GM18951 (cell line): ENCODE results near the gene FAM174A.

Experiments used
- POLR2A ChIP-seq: IDR thresholded peaks from 4 replicates; pipeline ENCODE4 v1.6.1; 2011; ENCODE audit warnings: mild to moderate bottlenecking; ENCODE audit not compliant: insufficient read length, insufficient read depth; ENCODE audit errors: extremely low read depth
- in situ Hi-C: fragments of 300-500 bp; cut with MboI; formaldehyde crosslinking; loops from one replicate; pipeline ENCODE4 v1.12.0; 2022; ENCODE audit warnings: low sequenced_read_pairs, mixed read lengths, inconsistent platforms; ENCODE audit not compliant: unreplicated experiment

The FAM174A gene

DNA sequence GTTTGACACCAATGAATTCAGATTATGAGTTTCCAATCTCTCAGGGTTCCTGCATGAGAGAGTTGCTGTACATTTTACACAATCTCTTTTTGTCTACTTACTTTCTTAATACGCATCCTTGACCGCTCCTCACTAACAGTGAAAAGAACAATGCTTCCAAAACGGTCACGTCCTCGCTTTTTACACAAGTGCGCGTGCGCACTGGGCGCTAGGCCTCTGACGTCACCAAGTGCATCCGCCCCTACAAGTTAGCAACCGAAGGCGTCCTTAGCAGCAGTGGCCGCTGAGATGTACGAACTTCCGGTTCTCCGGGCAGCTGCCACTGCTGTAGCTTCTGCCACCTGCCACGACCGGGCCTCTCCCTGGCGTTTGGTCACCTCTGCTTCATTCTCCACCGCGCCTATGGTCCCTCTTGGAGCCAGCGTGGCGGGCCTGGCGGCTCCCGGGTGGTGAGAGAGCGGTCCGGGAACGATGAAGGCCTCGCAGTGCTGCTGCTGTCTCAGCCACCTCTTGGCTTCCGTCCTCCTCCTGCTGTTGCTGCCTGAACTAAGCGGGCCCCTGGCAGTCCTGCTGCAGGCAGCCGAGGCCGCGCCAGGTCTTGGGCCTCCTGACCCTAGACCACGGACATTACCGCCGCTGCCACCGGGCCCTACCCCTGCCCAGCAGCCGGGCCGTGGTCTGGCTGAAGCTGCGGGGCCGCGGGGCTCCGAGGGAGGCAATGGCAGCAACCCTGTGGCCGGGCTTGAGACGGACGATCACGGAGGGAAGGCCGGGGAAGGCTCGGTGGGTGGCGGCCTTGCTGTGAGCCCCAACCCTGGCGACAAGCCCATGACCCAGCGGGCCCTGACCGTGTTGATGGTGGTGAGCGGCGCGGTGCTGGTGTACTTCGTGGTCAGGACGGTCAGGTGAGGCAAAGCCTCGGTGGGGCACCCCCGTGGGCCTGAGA, at the start of gene FAM174A:
Gene FAM174A (plus strand): TSS at position 315 of the 946 bp plus-strand sequence. CDS start 157 bp downstream, at position 472.
- in situ Hi-C loops, result no loop called here

DNA sequence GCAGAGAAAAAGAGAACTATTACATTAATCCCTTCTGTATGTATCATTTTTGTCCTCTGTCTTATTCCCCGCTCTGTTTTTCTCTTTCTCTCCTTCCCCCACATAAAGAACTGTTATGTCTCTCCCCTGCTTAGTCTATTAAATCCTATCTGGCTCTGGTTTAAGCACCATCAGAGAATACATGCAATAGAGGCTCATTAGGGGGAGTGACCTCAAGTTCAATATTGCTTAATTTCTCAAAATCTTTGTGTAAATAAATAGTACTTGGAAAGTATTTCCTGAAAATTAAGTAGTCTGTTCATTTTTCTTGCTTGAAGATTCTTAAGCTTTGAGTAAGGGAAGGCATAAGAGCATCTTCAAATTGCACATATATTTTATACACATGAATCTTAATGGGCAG, 41.2 kb upstream of the FAM174A start:
- in situ Hi-C loops, result no loop called here

More for the DNA sequence above, at the start of gene FAM174A:
- peak; percentile 71 for TF ChIP-seq POLR2A

DNA sequence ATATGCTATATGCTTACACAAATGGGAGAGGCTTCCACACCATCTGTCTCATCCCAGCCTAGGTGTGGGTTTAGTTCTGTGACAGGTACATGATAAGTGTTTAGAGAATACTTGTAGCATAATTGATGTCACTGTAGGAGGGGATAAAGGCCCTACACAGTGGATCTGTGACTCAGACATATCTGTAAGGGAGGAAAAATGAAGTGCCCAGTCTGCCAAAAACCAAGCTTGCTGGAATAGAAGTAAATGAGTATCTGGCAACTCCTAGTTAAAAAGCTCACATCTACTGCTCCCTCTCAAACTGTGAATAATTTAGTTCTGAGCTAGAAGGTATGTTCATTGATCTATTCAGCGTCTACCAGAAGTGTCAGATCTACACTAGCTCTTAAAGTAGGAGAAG, 38.9 kb upstream of the FAM174A start:
- in situ Hi-C loops, result no loop called here
- no peak for TF ChIP-seq POLR2A

More for the DNA sequence above, 41.2 kb upstream of the FAM174A start:
- no peak for TF ChIP-seq POLR2A

DNA sequence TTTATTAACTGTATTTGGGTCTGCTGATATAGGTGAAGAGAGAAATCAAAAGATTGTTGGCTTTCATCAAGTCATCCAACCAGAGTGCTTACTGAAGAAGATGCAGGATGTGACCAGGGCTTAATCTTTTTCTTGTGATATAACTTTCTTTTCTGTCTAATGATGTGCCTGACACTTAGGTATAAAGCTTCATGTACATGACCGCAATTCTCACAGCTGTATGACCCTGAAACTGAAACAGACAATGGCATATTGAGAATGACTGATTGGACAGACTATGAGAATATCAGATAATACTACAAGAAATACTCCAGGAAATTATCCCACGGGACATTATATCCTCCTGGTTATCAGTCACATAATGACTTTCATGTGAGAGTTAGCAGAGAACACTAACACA, 32.5 kb upstream of the FAM174A start:
- in situ Hi-C loops, result no loop called here

DNA sequence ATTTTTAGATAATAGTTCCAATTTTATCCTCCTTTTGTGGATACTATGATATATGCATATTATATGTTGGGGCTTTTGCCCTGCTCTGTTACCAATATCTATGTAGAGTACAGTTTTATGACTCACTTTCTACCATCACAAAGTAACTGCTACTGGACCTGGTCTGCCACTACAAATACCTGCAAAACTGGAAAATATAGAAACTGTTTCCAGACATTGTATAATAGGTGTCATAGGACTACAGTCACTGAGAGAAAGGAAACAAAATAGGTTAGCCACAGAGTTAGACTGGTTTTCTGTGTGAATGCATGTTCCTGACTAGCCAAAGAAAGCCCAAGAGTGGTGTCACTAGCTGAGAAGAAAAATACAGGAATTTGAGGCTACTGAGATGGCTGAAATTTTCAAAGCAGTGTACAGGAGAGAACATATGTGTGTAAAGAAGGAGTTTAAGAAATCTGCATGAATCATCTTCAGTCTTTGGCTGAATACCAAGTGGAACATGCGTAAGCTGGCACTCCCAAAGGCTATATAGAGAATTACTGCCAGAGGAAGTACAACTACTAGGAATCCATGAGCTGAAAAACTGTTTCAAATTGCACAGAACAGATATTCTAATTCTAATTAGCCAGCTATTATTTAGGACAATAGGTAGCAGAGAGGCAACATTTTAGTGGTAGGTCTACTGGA, 29.0 kb upstream of the FAM174A start:
- TF ChIP-seq POLR2A, result no peak
- in situ Hi-C loops, result no loop called here

More for the DNA sequence above, 32.5 kb upstream of the FAM174A start:
- TF ChIP-seq POLR2A, result no peak

DNA sequence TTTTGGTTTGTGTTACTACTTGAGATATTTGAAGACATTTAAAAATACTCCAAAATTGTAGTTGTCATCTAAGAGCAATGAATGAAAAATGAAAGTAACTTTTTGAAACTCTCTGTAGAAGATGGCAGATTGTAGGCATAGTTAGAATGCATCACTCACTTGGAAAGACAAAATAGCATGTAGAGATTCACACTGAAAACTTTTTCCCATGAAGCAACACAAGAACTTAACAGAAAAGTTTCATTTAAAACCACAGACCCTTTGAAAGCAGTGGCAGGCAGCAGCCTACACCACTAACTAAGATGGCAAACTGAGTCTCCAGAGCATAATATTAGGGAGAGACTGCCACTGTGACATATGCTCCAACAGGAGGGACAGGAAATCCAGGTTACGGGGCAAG, 18.9 kb upstream of the FAM174A start:
- in situ Hi-C loops, result no loop called here
- TF ChIP-seq POLR2A, result no peak

DNA sequence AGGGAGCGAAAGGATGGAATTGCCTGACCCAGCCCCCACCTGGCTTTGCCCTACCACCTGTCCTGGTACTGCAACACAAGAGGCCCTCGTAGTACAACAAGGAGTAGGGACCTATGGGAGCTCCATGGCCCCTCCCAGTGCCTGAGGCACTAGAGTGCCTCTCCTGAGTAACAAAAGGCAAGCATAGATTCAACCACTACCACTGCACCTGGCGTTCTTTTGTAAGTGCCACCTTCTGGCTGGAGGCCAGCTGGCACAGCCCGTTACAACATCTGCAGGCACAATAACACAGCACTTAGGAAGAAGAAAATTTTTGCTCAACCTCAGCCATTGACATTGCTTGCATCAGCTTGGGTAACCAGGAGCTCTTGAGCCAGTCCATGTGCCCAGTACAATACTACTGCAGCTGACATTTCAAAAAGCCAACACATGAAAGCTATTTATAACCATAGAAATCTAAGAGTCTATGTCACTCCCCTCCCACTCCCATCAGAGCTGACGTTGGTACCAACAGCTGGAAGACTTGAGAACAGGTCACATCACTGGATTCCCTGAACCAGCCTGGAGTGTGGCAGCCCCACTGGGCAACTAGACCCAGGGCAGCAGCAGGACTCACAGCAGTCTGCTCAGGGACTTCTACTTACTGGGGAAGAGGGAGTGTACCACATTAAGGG, 17.7 kb upstream of the FAM174A start:
- in situ Hi-C loops, result no loop called here
- TF ChIP-seq POLR2A, result no peak

DNA sequence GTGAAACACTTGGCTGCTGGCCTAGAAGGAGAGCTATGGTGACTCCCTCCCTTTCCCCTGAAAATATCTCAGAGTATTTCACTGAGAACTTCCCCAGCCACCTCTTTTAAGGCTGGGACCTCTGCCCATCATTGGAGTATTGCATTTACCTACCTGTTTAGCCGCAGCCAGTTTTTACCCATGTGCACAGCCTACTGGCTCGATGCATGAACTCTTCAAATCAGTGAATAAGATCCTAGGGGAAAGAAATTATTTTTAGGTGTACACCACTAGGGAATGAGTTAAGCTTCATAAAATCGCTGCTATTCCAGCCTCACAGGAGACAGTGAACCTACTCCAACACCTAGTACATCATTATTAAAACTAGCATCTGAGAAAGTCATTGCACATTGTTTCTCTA, 16.8 kb upstream of the FAM174A start:
- TF ChIP-seq POLR2A, result no peak
- in situ Hi-C loops, result no loop called here

DNA sequence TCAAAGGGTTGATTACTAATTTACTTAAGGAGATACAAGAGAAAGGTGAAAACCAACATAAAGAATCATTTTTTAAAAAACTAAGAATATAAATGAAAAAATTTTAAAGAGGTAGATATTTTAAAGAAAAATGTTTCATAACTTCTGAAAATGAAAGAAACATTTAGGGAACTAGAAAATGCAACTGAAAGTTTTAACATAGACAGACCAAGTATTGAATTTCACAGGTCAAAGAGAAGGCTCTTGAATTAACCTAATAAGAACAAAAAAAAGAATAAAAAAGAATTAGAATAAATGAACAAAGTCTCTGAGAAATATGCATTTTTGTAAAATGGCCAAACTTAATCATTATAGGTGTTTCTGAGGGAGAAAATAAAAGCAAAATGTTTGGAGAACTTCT, 16.1 kb upstream of the FAM174A start:
- TF ChIP-seq POLR2A, result no peak
- in situ Hi-C loops, result no loop called here

DNA sequence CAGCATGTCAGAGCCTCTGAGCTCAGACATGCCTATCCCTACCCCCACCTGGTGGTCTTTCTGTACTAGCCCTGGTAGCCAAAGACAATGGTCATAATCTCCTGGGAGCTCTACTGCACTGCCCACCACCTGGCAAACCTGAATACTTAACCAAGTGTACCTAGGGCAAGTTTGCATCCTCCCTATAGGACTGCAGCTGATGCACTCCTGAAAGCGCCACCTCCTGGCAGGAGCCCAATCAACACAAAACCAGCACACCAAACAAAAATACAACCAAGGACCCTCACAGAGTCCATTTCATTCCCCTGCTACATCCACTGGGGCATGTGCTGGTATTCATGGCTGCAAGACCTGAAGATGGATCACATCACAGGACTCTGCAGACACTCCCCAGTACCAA, 14.8 kb upstream of the FAM174A start:
- in situ Hi-C loops, result no loop called here
- TF ChIP-seq POLR2A, result no peak

DNA sequence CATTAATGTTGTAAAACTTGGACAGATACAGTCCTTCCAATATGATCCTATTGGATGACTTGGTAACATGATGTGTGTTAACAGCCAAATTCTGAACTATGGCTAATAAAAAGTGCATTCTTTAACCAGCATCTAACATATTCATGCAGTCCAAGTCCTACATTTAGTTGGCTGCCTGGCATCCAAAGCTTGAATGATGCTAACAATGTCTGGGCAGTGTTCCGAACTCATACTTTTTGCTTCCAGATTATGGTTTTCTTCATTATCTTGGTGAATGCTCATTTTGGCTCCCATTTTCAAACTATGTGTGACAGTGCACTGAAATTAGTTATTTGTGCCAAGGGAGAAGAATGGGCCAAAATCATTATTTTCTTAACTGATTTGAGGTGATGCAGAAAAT, 2.8 kb downstream of the FAM174A start:
- no peak for TF ChIP-seq POLR2A
- in situ Hi-C loops, result no loop called here

DNA sequence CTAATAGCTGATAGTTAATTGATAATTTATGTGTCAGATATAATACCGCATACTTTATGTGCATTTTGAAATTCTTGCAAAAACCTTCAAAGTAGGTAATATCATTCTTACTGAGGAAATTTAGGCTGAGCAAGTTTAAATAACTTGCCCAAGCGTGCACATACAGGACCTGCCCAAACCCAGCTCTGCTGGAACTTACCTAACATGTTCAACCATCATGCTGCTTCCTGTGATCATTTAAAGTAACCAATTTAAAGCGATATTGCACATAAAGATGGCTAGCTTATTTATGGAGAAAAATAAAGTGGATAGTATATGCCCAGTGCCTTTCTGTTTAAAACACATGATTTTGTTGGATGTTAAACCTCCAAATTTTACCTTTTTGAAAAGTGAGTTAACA, 4.3 kb downstream of the FAM174A start:
- in situ Hi-C loops, result no loop called here
- no peak for TF ChIP-seq POLR2A

DNA sequence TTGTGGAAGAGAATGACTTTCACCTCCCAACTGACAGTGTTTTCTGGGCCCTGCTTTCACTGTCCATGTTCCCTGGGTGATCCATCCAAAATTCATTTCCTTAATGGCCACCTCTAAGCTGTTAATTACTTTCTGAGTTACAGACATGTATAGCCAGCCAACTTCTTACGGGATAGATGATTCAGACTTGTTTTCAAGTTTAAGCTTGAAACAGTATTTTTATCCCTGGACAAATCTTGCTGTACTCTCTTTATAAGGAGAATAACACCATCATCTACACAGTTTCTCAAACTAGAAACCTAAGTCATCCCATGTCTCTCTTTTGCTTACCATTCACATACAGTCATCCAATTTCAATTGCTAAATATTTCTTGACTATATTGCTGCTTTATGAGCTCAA, 6.9 kb downstream of the FAM174A start:
- TF ChIP-seq POLR2A, result no peak
- in situ Hi-C loops, result no loop called here
